SKM-1 treated with dmso at 0.1 percent for 144 hours (cell line): ENCODE measurements around the gene DDX50.
"Not testable (repeated sequence)": the region's sequence is repeated elsewhere in the genome, so short reads cannot be mapped to it uniquely, and the experiment has no call there.

Experiments
- DNase-seq: peaks from one replicate; lab custom pipeline; 2025; ENCODE audit not compliant: unreplicated experiment; lab: John Stamatoyannopoulos, UW

Gene DDX50

GRCh38 chr10:68901105-68901927 lies at the start of gene DDX50:
Gene DDX50 (plus strand): TSS chr10:68901315. CDS start chr10:68901385, 70 bp downstream.
- DNase-seq: peak; percentile 99

GRCh38 chr10:68856352-68856751 lies 44.8 kb upstream of the DDX50 start:
- DNase-seq: no peak

- DNase-seq: no peak
Measured at GRCh38 chr10:68857005-68857404, 44.1 kb upstream of the DDX50 start.

- no peak for DNase-seq
Measured at GRCh38 chr10:68861253-68861652, 39.9 kb upstream of the DDX50 start.

- DNase-seq: no peak
Measured at GRCh38 chr10:68864611-68865010, 36.5 kb upstream of the DDX50 start.

GRCh38 chr10:68868173-68868572 lies 32.9 kb upstream of the DDX50 start:
- not testable (repeated sequence) for DNase-seq

GRCh38 chr10:68869623-68870022 lies 31.5 kb upstream of the DDX50 start:
- DNase-seq: no peak

GRCh38 chr10:68870061-68870460 lies 31.1 kb upstream of the DDX50 start:
- DNase-seq: no peak

- no peak for DNase-seq
Measured at GRCh38 chr10:68870545-68871104, 30.5 kb upstream of the DDX50 start.

GRCh38 chr10:68871105-68871711 lies 29.9 kb upstream of the DDX50 start:
- no peak for DNase-seq

- DNase-seq: no peak
Measured at GRCh38 chr10:68871731-68872342, 29.3 kb upstream of the DDX50 start.

GRCh38 chr10:68876246-68877138 lies 24.6 kb upstream of the DDX50 start:
- DNase-seq: no peak

- no peak for DNase-seq
Measured at GRCh38 chr10:68877482-68878110, 23.5 kb upstream of the DDX50 start.

- DNase-seq: no peak
Measured at GRCh38 chr10:68878496-68878895, 22.6 kb upstream of the DDX50 start.

GRCh38 chr10:68879628-68880027 lies 21.5 kb upstream of the DDX50 start:
- DNase-seq: no peak

- no peak for DNase-seq
Measured at GRCh38 chr10:68880181-68880580, 20.9 kb upstream of the DDX50 start.

- DNase-seq: no peak
Measured at GRCh38 chr10:68895041-68895440, 6.1 kb upstream of the DDX50 start.

GRCh38 chr10:68897336-68897741 lies 3.8 kb upstream of the DDX50 start:
- peak; percentile 52 for DNase-seq

- DNase-seq: no peak
Measured at GRCh38 chr10:68899186-68899745, 1.8 kb upstream of the DDX50 start.
